GM18868 (cell line): ENCODE data around the gene CTIF.

Experiments
- ATAC-seq: cut with Tn5 transposase; IDR thresholded peaks from one replicate; pipeline ENCODE4 v1.9.1; 2021; ENCODE audit warnings: mild to moderate bottlenecking, moderate library complexity; ENCODE audit not compliant: unreplicated experiment

CTIF gene

DNA sequence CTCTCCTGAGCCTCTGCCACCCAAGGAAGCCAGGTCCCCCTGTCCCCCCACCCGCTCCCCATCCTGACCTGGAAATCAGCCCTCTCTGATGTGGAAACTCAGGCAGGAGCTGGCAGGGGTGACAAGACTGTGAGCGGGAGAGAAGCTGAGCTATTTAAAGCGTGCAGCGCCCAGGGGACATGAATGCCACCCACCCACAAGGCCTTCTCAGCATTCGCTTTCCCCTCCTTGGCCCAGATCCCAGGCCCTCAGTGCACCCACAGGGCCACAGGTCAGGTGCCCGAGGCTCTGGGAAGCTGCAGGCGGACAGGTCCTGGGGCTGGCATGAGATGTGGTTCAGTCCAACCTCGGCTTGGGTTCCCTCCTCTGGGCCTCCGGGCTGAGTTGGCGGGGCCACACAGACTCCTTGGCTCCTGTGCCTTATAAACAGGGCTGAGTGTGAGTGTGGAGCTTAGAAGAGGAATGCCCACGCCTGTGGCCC, 243.6 kb downstream of the CTIF start:
- no peak for ATAC-seq

DNA sequence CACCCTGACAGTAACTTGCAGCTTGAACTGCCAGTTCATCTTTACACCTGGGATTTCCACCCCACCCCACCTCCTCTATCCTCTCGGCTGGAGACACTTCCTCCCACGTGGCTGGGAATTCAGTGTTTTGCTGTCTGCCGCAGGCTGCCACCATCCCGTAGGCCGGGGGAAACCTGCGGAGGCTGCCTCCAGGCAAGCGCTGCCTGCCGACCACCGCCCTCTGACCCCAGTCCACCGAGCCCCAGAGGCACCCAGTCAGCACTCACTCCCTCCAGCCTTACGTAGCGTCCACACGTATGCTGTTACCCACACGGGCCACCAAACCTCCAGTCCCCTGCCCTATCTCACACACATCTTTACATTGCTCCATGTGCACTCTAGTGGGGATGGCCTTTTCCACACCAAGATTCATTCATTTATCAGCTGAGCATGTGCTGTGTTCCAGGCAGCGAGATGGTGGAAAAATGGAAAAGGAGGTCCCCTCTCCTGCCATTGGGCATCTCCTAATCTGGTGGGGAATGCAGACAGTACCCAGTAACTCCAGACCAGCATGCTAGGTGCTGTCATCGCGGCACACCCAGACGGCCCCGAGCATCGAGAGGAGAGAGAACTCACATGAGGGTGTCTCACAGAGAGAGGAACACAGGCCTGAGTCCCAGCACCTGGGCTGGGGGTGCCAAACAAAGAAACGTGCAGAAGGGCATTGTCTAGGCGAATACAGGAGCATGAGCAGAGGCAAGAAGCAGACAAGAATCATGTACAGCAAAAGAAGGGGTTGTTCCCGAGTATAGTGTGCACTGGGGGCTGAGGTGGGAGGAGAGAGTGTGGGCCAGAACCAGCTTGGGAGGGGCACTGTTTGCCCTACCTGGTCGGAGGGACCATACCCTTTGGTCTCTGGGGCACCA, 245.0 kb downstream of the CTIF start:
- no peak for ATAC-seq

DNA sequence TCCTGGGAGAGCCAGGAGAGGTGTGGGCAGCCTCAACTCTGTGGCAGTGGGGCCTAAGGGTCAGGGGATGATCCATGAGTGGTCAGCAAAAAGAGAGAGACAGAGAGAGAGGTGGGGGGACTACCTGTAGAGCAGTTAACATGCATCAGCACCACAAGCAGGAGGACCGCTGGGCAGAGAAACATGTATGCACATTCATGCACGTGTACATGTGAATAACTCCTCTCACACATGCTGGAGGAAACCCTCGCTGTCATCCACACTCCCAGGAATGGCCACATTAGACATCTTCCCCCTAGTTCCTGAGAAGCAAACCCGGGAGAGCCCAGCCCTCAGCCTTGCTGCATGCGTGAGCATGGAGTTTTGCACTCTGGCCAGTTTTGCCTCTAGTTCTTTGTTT, 245.8 kb downstream of the CTIF start:
- no peak for ATAC-seq

DNA sequence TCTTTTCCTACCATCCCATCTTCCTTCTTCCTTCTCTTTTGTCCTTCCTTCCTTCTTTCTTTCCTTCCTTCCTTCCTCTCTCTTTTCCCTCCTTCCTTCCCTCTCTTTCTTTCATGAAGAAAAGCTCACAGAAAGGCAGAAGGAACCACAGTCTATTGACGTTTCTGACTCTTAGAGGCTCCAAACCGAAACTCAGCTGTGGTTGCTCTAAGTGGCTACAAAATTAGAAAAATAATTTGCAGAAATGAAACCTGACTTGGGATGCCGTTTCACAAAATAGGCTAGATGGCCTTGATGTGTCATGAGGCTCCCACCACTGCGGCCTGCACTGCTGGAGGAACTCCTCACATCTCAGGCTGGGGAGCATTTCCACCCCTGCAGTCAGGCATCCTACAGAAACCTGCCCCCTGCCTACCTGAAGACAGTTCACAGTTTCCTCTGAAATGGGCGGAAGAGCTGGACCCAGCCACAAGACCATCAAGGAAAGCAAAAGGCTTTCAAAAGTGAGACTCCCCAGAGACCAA, 246.3 kb downstream of the CTIF start:
- peak; percentile 83 for ATAC-seq

DNA sequence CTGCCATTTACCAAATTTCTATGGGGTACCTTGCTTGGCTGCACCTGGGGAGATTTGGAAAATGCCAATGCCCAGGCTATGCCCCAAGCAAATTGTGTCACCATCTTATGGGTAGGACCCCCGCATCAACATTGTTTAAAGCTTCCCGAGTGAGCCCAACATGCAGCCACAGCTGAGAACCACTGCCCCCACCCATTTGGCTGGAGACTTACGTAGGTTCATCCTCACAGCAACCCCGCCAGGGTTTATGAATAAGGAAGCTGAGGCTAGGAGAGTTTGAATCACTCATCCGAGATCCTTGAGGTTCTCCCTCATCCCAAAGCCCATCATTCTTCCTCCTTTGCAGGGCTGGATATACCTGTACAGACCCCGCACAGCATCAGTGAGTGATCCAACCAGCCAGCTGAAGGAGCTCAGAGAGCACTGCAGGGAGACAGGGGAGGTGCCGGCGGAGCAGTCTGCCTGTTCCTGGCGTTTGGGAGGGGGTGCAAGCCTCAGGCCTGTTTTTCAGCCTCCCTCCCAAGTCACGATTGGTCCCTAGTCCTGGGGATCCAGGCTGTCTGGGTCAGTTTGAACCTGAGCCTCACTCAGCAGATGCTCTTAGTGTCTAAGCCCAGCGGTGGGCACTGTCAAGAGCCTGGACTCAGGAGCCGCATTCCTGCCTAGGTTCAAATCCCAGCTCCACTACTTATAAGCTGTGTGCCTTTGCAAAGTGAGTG, 247.1 kb downstream of the CTIF start:
- ATAC-seq = no peak

DNA sequence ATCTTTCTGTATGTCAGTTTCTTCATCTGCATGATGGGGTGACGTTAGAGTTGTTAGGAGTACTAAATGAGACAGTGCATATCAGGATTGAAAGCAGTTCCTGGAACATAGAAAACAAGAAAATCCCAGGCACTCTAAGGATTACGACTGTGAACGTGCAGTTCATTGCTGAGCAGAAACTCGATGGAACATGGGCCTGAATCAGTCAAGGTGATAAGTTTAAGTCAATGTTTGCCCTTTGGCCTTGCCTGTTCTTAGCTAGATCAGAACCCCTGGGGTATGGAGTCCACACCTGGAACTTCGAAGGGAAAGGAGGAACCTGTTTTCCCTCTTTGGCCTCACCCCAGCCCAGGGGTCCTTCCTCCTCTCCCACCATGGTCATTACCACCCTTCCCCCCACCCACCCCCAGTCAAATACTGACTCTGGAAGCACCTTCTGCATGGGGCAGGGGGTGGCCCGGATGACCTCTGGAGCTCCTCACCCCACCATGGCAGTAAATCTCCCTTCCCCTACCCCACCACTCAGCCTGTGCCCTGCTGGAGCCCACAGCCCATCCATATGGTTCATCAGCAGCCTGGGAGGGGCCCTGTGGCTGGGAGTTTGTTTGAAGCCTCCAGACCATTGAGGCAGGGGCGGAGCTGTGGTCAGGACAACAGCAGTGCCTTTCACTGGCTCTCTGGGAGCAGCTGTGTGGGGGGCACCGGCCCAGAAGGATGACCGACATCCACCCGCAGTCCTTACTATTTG, 247.8 kb downstream of the CTIF start:
- no peak for ATAC-seq

DNA sequence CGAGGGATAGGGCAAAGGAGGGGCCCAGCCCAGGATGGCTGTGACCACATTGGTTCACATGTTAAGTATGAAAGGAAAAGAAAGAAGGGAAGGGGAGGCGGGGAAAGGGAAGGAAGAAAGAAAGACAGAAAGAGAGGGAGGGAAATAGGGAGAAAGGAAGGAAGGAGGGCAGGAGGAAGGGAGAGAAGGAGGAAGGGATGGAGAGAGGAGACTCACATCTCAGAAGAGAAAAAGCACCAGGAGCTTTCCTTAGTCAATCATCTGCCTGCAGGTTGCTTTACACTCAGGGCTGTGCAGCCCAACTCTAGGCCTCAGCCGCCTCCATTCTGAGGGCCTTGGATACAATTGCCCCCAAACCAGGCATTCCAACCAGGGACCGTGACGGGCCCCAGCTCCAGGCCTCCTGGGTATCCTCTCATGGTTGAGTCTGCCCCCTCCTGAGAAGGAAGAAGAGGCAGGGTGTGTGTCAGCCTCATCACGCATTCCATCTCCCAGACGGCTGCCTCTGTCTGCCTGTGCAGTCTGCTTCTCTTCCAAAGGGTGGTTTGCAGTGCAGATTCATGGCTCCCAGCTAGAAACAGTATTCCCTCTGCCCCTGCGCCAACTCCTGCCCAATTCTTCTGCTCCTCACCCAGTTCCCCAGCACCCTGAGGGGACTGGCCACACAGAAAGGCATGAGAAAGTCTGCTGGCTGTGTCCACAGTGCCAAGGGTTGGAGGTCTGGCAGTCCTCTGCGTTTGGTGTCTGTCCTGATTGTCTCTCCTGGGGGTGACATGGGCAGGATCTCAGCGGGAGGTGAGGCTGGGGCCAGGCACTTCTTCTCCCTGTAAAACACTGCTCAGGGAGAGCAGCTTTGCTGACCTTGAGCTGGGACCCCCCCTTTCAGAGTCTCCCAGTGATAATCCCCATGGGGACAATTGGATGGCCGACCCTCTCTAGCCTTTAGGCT, 248.6 kb downstream of the CTIF start:
- no peak for ATAC-seq

DNA sequence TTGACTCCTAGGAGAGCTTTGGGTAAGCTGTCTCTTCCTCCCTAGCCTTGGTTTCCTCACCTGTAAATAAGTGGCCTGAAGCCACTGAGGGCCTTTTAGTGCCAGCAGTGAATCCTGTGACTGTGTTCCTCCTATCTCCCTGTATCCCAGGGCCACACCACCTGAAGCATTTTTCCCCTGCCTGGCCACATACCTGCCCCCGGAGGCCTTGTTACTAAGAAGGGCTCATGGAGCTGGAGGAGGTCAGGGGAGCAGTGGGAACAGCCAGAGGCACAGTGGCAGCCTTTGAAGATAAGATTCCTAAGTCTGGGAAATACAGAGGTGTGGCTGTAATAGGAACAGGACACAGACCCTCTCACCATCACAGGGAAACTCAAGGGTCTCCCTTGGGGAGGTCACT, 249.5 kb downstream of the CTIF start:
- ATAC-seq = no peak

DNA sequence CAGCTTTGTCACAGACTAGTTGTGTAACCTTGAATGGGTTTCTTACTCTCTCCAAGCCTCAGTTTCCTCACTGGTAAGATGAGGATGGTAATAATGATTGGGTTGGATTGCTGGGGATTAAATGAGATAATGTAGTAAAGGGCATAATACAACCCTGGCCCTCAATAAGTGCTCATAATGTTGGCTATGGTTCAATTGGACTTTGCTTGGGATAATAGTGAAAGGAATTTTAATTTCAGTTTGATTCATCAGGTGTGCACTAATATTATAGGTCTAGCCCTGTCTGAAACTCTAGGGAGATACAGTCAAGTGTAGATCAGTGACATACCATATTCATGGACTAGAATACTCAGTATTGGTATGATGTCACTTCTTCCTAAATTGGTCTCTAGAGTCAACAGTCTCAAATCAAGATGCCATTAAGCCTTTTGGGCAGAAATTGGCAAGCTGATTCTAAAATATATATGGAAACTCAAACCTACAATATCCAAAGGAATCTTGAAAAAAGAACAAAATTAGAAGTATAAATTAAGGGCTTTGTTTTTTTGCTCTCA, 250.5 kb downstream of the CTIF start:
- ATAC-seq = no peak

DNA sequence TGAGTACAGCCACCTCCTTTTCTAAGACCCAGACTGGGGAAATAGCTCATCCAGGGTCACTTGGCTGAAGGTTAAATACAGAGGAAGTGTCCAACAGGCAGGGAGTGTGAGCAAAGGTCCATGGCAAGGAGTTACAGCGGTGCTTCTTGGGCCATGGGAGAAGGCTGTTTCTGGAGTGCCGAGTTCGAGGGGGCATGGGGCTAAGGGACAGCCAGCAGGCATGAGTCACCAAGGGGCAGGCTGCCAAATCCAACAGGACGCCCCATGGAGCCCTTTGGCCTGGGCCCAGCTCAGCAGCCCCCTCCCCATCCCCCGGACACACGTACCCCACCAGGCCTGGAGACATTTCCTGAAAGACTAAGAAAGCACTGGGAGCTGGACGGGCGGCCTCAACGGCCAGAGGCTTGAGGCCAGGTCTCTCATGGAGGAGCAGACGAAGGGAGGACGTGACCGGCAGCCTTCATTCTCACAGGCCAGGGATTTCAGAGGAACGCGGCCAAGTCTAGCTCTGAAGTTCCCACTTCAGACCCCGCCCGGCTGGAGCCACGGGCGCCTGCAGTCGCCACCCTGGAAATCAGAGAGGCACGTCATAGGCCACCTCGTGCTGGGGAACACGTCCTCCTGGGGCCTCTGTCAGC, 251.5 kb downstream of the CTIF start:
- ATAC-seq = no peak

DNA sequence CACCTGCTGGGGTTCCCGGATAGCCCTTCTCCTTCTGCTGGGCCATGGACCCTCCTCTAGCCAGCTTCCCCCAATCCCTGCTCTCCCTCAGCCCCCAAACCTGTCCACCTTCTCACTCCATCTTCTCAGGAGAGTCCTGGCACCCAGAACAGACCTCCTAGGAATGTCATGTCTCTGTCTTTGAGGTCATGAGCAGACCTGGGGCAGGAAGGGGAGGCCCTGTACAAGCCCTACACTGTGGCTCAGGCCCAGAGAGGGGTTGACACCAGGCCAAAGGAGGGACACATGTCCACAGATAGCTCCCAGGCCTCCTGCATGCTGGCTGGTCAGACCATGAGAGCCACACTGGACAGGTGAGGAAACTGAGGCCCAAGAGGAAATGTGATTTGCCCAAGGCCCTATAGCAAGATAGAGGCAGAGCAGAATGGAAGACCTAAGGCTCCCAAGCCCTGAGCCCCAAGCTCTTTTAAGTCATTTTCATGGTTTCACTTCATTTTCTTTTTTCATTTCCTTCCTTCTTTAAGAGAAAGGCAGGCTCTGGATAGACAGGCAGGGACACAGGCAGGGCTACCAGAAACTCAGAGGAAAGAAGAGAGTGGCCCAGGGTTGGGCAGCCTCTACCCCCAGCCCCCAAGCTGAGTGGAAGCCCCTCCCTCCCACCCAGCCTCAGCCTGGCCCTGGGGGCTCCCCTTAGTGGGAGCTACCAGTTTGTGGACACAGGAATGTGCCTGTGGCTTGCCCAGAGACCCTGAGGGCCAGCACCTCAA, 252.2 kb downstream of the CTIF start:
- no peak for ATAC-seq

DNA sequence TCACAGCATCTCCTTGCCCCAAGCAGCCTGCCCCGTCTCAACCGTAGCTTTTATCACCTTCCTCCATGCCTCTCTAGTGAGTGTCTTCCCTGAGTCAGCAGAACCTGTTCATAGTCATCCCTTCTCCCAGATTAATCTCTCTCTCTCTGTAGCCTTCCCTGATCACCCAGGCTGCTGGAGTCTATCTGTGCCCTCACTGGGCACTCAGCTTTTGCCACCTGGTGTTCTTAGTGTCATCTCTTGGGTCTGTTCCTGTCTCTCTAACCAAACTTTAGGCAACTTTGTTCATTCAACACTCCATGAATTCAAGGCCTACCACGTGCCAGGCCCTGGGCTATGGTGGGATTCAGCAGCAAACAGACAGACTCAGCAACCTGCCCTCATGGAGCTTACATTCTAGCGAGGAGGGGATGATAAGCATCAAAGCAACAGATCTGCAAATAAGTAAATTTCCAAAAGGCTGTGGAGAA, 252.8 kb downstream of the CTIF start:
- no peak for ATAC-seq

DNA sequence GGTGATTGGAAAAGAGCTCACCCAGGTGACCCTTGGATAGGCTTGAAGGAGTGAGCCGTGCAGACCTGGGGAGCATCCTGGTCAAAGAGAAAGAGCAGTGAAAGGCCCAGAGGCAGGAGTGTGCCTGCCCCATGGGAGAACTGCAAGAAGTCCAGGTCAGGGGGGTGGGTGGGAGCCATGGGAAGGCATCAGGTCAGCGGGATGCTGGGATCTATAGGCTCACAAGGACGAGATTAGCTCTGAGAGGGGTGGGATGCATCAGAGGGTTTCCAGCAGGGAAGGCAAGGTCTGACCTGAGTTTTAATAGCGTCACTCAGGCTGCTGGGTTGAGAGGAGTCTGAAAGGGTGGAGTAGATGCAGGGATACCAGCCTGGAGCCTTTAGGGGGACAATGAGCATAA, 253.3 kb downstream of the CTIF start:
- ATAC-seq = no peak

DNA sequence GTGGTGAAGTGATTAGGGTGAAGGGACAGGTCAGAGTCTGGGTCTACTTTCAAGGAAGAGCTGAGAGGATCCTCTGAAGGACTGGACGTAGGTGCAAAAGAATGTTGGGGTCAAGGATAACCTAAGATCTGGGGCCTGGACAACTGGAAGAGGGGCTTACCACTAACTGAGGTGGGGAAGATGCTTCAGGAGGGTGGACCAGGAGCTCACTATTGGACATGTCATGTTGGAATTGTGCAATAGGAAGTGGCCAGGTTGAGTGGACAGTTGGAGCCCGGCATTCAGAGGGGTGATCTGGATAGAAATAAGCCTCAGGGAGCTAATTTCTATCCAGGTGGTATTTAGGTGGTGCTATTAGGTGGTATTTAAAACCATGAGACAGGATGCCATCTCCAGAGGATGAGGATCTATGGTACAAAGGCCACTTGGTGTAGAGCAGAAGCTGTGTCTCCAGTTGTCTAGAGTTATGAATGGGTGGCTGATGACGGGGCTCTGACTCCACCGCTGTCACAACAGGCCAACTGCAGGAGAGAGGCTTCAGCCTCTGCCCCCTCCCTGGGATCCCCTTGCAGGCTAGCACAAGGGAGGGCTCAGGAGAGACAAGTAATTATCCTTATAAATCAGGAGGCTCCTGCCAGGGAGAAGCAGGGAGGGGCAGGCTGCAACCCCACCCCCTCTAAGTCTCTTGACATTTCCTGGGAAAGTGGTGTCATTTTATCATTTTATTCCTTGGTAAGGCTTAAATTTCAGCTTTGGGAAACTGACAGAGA, 254.0 kb downstream of the CTIF start:
- no peak for ATAC-seq

DNA sequence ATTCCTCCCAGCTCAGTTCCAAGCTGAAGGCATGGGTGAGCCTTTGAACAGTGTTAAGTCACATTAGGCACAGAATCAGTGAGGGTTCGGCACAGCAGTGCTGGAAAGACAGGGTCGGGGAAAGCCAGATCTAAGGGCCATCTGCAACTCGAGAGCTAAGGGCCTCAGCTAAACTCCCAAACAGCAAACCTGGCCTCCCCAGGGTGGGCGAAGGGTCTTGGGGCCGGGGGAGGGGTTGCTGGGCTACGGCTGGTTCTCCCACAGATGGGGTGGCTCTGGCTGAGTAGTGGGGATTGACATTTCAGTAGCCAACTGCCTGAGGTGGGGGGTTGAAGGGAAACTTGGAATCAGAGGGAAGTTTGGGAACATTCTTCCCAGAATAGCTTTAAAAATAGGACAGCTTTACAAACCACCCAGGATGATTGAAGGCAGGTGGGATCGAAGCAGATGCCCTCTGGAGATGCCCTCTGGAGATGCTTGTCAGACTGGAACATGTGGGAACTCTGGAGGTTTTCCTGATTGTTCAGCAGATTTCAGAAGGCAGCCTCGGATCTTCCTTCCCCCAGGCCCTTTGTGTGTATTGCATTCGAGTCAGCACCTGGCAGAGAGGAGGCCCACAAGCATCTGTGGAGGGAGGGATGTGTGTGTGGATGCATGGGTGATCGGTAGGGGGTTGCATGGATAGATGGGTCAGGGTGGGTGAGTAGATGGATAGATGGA, 255.6 kb downstream of the CTIF start:
- ATAC-seq = no peak

DNA sequence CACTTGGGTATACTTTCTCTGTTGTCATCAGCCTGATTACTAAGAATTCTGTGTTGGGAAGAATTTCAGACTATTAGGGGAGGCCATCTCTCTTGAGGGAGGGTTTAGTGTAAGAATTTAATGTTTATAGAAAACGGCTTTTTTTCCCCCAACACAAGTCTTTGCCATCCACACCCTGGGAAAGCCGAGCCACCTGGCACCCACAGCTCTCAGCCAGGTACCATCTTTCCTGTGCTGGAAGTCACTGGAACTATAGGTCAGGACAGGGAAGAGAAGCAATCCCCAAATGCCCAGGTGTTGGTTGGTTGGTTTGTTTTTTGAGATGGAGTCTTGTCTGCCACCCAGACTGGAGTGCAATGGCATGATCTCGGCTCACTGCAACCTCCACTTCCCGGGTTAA, 256.9 kb downstream of the CTIF start:
- no peak for ATAC-seq
